ENCODE results near the gene IFNA17.
"Not testable (repeated sequence)": the region's sequence is repeated elsewhere in the genome, so short reads cannot be mapped to it uniquely, and the experiment has no call there.

IFNA17 gene

GRCh38 chr9:21210311-21210710 is 17.7 kb downstream of the IFNA17 start:
- no peak for DNase-seq

DNA sequence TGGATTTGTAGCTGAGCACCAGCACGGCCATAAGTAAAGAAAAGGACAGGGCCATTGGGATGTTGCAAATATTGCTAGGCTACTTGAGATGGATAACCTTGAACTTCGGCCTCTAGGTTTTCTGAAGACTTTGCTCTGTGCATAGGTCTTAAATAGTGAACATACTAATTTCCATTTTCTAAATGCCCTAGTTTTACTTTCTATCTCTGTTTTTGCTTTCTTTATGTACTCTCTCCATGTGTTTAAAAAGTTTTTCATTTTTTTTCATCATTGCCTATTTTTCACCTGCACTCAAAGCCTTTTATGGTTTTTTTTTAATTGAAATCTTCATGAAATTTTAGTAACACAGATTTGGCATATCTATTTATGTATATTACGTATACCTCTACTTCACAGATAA is 21.0 kb downstream of the IFNA17 start, which contains the start of gene IFNA10:
TSS of gene IFNA10 (minus strand) at position 101 of the 400 bp plus-strand sequence. CDS start at position 55, 46 bp downstream.
- not testable (repeated sequence) for DNase-seq

DNA sequence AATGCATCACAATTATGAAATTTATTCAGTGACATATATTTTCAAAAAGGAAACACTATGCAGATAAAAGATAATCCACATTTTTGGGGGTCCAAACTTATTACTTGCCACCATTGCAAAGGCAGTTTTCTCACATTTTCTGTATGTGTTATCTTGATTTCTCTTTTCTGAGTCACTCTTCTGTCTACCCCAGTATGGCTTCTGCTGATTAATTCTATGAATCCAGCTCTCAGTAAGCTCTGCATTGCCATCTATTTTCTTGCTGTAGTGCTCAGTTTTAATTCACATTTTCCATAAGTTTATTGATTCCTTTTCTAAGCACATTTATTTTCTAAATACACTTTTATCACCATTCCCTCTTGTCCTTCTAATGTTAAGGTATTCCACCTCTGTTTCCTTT is 22.8 kb downstream of the IFNA17 start:
- no peak for DNase-seq

DNA sequence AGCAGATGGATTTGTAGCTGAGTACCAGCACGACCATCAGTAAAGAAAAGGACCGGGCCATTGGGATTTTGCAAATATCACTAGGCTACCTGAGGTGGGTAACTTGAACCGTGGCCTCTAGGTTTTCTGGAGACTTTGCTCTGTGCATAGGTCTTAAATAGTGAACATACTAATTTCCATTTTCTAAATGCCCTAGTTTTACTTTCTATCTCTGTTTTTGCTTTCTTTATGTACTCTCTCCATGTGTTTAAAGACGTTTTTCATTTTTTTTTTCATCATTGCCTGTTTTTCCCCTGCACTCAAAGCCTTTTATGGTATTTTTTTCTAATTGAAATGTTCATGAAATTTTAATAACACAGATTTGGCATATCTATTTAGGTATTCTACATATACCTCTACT is 25.9 kb downstream of the IFNA17 start, which contains the start of gene IFNA7:
TSS of gene IFNA7 (minus strand) at position 101 of the 400 bp plus-strand sequence. CDS start at position 61, 40 bp downstream.
- DNase-seq: not testable (repeated sequence)

GRCh38 chr9:21194867-21195776 is 32.9 kb downstream of the IFNA17 start:
- DNase-seq: peak; percentile 43

GRCh38 chr9:21187487-21187886 is 40.5 kb downstream of the IFNA17 start, which contains the start of gene IFNA4:
Gene IFNA4, minus strand, starts transcription at chr9:21187587. Its CDS starts 56 bp downstream, at chr9:21187531.
- DNase-seq: not testable (repeated sequence)

GRCh38 chr9:21182810-21183736 is 44.9 kb downstream of the IFNA17 start:
- peak; percentile 31 for DNase-seq
